Erythroblast (primary cell): ENCODE results near the gene TAF7.

Source experiments
- GATA1 ChIP-seq: IDR thresholded peaks from 2 replicates; pipeline ENCODE4 v1.6.1; 2011; ENCODE audit warnings: low read depth, mild to moderate bottlenecking, control low read depth, low read length, moderate library complexity
- POLR2A ChIP-seq: IDR thresholded peaks from 2 replicates; pipeline ENCODE4 v1.6.1; 2011; ENCODE audit warnings: mild to moderate bottlenecking, low read length

DNA sequence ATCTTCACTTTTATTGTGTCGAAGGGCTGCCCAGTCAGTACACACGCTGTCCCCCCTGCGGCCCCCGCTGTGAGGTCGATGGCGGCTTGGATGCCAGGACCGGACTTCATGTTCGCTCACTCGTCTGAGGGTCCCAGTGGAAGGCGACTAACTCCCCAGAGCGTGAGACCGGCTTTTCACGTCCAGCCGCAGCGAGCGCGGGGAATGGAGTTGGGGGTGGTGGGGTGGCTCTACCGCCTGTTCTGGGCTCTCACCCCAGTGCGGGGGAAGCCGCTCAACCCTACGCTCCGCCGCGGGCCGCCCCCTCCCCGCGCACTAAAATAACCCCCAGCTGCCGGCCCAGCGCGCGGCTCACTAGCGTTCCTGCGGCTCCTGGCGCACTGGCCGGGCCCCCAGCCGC is 16.8 kb downstream of the TAF7 start, which contains the start of gene SLC25A2:
- TF ChIP-seq POLR2A (no peak), GATA1 (no peak)
